ENCODE data around the gene NRCAM.

Gene NRCAM

GRCh38 chr7:108166687-108167086 lies 289.5 kb downstream of the NRCAM start:
- no peak for DNase-seq (ENCODE audit: extremely low spot score)
- ChIA-PET POLR2A (no interaction called here), CTCF (interaction anchor here (1.2 kb wide), 2 partner anchors 21 to 331 kb away, joined by 3 to 4 read pairs; no protein-coding TSS in a partner anchor)
- TF ChIP-seq CTCF (IDR thresholded peaks at IDR 0.05; ENCODE audit: control extremely low read depth, extremely low read depth, low read depth, missing control alignments), result no peak

- no peak for DNase-seq (ENCODE audit: extremely low spot score)
- CTCF ChIA-PET, result interaction anchor here (0.7 to 1.0 kb wide), 2 partner anchors 20 to 288 kb away, joined by 3 to 4 read pairs; no protein-coding TSS in a partner anchor
- POLR2A ChIA-PET, result no interaction called here
- TF ChIP-seq CTCF (IDR thresholded peaks at IDR 0.05; ENCODE audit: control extremely low read depth, extremely low read depth, low read depth, missing control alignments), result no peak
Measured at GRCh38 chr7:108165723-108166122, 290.5 kb downstream of the NRCAM start.

- DNase-seq (ENCODE audit: extremely low spot score), result no peak
- no peak for TF ChIP-seq CTCF (IDR thresholded peaks at IDR 0.05; ENCODE audit: control extremely low read depth, extremely low read depth, low read depth, missing control alignments)
- POLR2A ChIA-PET, result no interaction called here
- CTCF ChIA-PET, result interaction anchor here (0.7 to 1.0 kb wide), 3 partner anchors 18 to 289 kb away, joined by 3 to 4 read pairs (median 3); no protein-coding TSS in a partner anchor
Measured at GRCh38 chr7:108164946-108165345, 291.3 kb downstream of the NRCAM start.

DNA sequence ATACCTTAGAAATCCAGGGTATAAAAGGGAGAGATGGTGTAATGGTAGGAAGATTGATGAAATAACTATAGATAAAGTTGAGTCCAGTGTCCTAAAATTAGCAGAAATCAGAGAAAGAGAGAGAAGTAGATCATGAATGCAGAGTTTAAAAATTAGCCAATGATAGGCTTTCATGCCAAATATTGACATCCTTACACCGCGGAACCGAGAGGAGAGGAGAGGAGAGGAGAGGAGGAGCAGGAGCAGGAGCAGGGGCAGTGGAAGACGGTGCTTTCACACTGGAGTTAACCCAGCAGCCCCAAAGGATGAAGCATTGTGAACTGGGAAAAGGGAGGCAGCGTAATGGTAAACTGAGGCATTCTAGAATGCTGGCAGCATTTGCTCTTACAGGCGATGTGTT lies 291.9 kb downstream of the NRCAM start:
- CTCF ChIA-PET, result no interaction called here
- POLR2A ChIA-PET, result no interaction called here
- TF ChIP-seq CTCF (IDR thresholded peaks at IDR 0.05; ENCODE audit: control extremely low read depth, extremely low read depth, low read depth, missing control alignments), result no peak
- no peak for DNase-seq (ENCODE audit: extremely low spot score)

- no peak for TF ChIP-seq CTCF (IDR thresholded peaks at IDR 0.05; ENCODE audit: control extremely low read depth, extremely low read depth, low read depth, missing control alignments)
- POLR2A ChIA-PET, result no interaction called here
- CTCF ChIA-PET, result interaction anchor here (2.4 to 3.0 kb wide), 3 partner anchors 12 to 20 kb away, joined by 6 to 15 read pairs (median 7); no protein-coding TSS in a partner anchor
- no peak for DNase-seq (ENCODE audit: extremely low spot score)
Measured at GRCh38 chr7:108158776-108159175, 297.5 kb downstream of the NRCAM start.

DNA sequence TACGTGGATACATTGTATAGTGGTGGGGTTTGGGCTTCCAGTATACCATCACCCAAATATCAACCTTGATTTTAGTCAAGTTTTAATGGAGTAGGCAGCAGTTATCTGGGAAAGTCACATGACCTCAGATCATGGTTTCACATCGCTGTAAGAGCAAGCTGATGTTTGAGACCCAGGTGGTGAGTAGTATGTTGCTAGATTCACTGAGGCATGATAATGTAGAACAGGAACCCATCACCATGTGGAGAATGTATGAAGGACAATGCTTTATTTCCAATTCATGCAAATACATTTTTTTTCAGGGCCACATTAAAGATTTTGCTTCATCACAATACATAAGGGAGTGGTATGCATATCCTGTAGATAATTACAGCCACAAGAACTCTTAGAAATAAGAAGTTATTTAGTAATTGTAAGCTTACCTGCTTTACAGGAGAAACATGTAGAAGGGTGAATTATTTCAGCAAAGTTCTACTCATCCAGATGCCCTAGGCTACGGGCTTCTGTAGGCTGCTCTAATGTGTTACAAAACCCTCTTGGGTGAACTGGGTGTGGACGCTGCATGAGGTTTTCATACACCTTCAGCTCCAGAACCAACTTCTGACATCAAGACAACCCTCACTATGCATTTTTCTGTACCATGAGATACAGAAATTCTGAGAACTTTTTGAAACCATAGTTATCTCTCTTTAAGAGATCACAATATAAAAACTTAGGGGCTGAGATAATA lies 298.5 kb downstream of the NRCAM start:
- CTCF ChIA-PET, result interaction anchor here (0.8 to 3.0 kb wide), 4 partner anchors 11 to 339 kb away, joined by 4 to 15 read pairs (median 6); no protein-coding TSS in a partner anchor
- TF ChIP-seq CTCF (IDR thresholded peaks at IDR 0.05; ENCODE audit: control extremely low read depth, extremely low read depth, low read depth, missing control alignments), result no peak
- DNase-seq (ENCODE audit: extremely low spot score), result no peak
- POLR2A ChIA-PET, result no interaction called here

All from GM10248 (cell line).